Measurements from ENCODE around the gene NLRX1.

DNA sequence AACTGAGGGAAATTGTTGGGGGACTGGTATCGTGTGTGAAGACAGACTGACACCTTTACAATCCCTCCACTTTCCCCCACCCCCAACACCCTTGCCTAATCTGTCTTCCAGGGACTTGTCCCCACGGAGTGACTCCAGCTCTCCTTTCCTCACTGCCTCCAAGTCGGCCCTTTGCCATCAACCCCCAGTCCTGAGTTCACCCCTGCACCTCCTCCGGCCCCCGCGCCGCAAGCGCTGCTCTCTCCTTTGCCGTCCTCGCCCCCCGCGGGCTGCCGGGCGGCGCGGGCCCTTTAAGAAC is 19.9 kb upstream of the NLRX1 start:
- TF ChIP-seq, protein P1, sequence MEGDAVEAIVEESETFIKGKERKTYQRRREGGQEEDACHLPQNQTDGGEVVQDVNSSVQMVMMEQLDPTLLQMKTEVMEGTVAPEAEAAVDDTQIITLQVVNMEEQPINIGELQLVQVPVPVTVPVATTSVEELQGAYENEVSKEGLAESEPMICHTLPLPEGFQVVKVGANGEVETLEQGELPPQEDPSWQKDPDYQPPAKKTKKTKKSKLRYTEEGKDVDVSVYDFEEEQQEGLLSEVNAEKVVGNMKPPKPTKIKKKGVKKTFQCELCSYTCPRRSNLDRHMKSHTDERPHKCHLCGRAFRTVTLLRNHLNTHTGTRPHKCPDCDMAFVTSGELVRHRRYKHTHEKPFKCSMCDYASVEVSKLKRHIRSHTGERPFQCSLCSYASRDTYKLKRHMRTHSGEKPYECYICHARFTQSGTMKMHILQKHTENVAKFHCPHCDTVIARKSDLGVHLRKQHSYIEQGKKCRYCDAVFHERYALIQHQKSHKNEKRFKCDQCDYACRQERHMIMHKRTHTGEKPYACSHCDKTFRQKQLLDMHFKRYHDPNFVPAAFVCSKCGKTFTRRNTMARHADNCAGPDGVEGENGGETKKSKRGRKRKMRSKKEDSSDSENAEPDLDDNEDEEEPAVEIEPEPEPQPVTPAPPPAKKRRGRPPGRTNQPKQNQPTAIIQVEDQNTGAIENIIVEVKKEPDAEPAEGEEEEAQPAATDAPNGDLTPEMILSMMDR (IDR thresholded peaks at IDR 0.05): no peak
- no peak for TF ChIP-seq POLR2A (IDR thresholded peaks at IDR 0.05)
